ENCODE data around the gene LRRC71.

The LRRC71 gene

GRCh38 chr1:156929596-156930238 is 9.3 kb downstream of the LRRC71 start:
- DNase-seq, result no peak

GRCh38 chr1:156930483-156930882 is 10.1 kb downstream of the LRRC71 start:
- DNase-seq, result no peak

- DNase-seq, result no peak
Observed at GRCh38 chr1:156931211-156931952, 10.9 kb downstream of the LRRC71 start.

GRCh38 chr1:156931974-156932710 is 11.7 kb downstream of the LRRC71 start:
- DNase-seq, result no peak

- no peak for DNase-seq
Observed at GRCh38 chr1:156933136-156933535, 12.7 kb downstream of the LRRC71 start.

- no peak for DNase-seq
Observed at GRCh38 chr1:156935505-156936128, 15.2 kb downstream of the LRRC71 start.

GRCh38 chr1:156936191-156936590 is 15.8 kb downstream of the LRRC71 start:
- no peak for DNase-seq

- no peak for DNase-seq
Observed at GRCh38 chr1:156936721-156937220, 16.3 kb downstream of the LRRC71 start.

GRCh38 chr1:156937883-156938282 is 17.5 kb downstream of the LRRC71 start:
- DNase-seq, result no peak

GRCh38 chr1:156938813-156939212 is 18.4 kb downstream of the LRRC71 start:
- no peak for DNase-seq

GRCh38 chr1:156939786-156940334 is 19.4 kb downstream of the LRRC71 start:
- no peak for DNase-seq

GRCh38 chr1:156941675-156942074 is 21.2 kb downstream of the LRRC71 start:
- no peak for DNase-seq

- no peak for DNase-seq
Observed at GRCh38 chr1:156942176-156942575, 21.7 kb downstream of the LRRC71 start.

- no peak for DNase-seq
Observed at GRCh38 chr1:156942576-156942975, 22.1 kb downstream of the LRRC71 start.

- DNase-seq, result no peak
Observed at GRCh38 chr1:156943756-156944155, 23.3 kb downstream of the LRRC71 start.

- DNase-seq, result no peak
Observed at GRCh38 chr1:156944268-156944667, 23.8 kb downstream of the LRRC71 start.

GRCh38 chr1:156944848-156945247 is 24.4 kb downstream of the LRRC71 start:
- DNase-seq, result no peak

GRCh38 chr1:156945881-156946661 is 25.6 kb downstream of the LRRC71 start:
- no peak for DNase-seq

- no peak for DNase-seq
Observed at GRCh38 chr1:156947127-156947526, 26.7 kb downstream of the LRRC71 start.

- DNase-seq, result no peak
Observed at GRCh38 chr1:156947818-156948525, 27.5 kb downstream of the LRRC71 start.

GRCh38 chr1:156948708-156949107 is 28.3 kb downstream of the LRRC71 start:
- DNase-seq, result no peak
